K562 (cell line): Measurements from ENCODE around the gene MAP1LC3B. TPM values are rescaled to one million over a fixed set of nuclear protein-coding genes. Genes with fewer than 3 reads are reported as not detected.

Source experiments
- ATAC-seq: fragments of 200-7000 bp; cut with Tn5 transposase; 3 replicates; pipeline ENCODE4 v1.9.1; 2020; ENCODE audit warnings: moderate library complexity
- BruUV-seq: library from RNA; stranded (reverse); fragments of 400-500 nt; replicated peaks from 2 replicates; lab custom pipeline; 2021; lab: Mats Ljungman, UMichigan
- CTCF ChIA-PET: fragments of 300-600 bp; formaldehyde crosslinking; extraction: SDS; loops from one replicate; lab custom pipeline; 2021; ENCODE audit warnings: low intra/inter-chr PET ratio; lab: Yijun Ruan, JAX
- POLR2A ChIA-PET: fragments of 300-600, 350-650 bp; sonication (Branson Sonifier 250); formaldehyde crosslinking; extraction: SDS; loops from one replicate; lab custom pipeline; 2021; ENCODE audit warnings: antibody characterized with exemption, inconsistent platforms; lab: Yijun Ruan, JAX
- DNase-seq, 4 experiments: peaks; one replicate each; pipeline versions ENCODE4 v3.0.0 to v3.0.0-alpha.2; 2011 to 2018; ENCODE audit warnings: low spot score in 3 of 4, mixed read lengths in 3 of 4; ENCODE audit errors: extremely low read depth in 1 of 4
- FAIRE-seq: peaks from 2 replicates; lab custom pipeline; 2011; peaks lifted over from hg19 to GRCh38; lab: Jason Lieb, UNC
- H2AFZ ChIP-seq: 2 replicates; pipeline ENCODE4 v1.6.0; 2011; ENCODE audit warnings: low read depth, low read length, control low read depth, inconsistent platforms
- H3K27ac ChIP-seq: fragments of 200-600 bp; 3 replicates; pipeline ENCODE4 v1.8.0; 2011; ENCODE audit warnings: low read depth, mild to moderate bottlenecking, control low read depth, inconsistent platforms, low read length, moderate library complexity, mixed read lengths; ENCODE audit errors: extremely low read depth
- H3K27me3 ChIP-seq, 2 experiments: fragments of 300-600 bp in 1 of 2; 2 replicates in 1 of 2; 3 replicates in 1 of 2; pipeline versions ENCODE4 v1.6.0 to v1.8.0; 2011; ENCODE audit warnings: inconsistent platforms in 2 of 2, low read length in 2 of 2, mild to moderate bottlenecking in 1 of 2, mixed read lengths in 1 of 2, moderate library complexity in 1 of 2; ENCODE audit not compliant: control insufficient read depth in 2 of 2, insufficient read depth in 2 of 2
- H3K36me3 ChIP-seq: fragments of 300-600 bp; 3 replicates; pipeline ENCODE4 v1.8.0; 2011; ENCODE audit warnings: mild to moderate bottlenecking, low read length, inconsistent platforms; ENCODE audit not compliant: control insufficient read depth, insufficient read depth
- H3K4me1 ChIP-seq, 2 experiments: fragments of 200-600 bp in 1 of 2; replicated peaks in 1 of 2; 2 replicates in 1 of 2; 3 replicates in 1 of 2; pipeline versions ENCODE4 v1.5.1 to v1.8.0; 2011; ENCODE audit warnings: inconsistent platforms in 2 of 2, low read length in 2 of 2, mild to moderate bottlenecking in 1 of 2, mixed read lengths in 1 of 2, moderate library complexity in 1 of 2; ENCODE audit not compliant: control insufficient read depth in 2 of 2, insufficient read depth in 2 of 2
- H3K4me2 ChIP-seq: 2 replicates; pipeline ENCODE4 v1.6.1; 2011; ENCODE audit warnings: low read length, control low read depth, inconsistent platforms, mixed read lengths; ENCODE audit not compliant: insufficient read depth
- H3K4me3 ChIP-seq: fragments of 200-600 bp; sonication (generic), shearing (Covaris generic); 2 replicates; pipeline ENCODE4 v1.5.1; 2016; ENCODE audit warnings: control low read depth, inconsistent platforms
- H3K79me2 ChIP-seq: fragments of 200-600 bp; 3 replicates; pipeline ENCODE4 v1.8.0; 2011; ENCODE audit warnings: low read length, inconsistent platforms; ENCODE audit not compliant: control insufficient read depth, insufficient read depth
- H3K9ac ChIP-seq, 2 experiments: 2 replicates each; pipeline versions ENCODE4 v1.6.0 to v1.6.1; 2011; ENCODE audit warnings: low read depth in 2 of 2, low read length in 2 of 2, control low read depth in 1 of 2, inconsistent platforms in 1 of 2, mild to moderate bottlenecking in 1 of 2, mixed read lengths in 1 of 2; ENCODE audit not compliant: insufficient read depth in 1 of 2
- H3K9me1 ChIP-seq: one replicate; pipeline ENCODE4 v1.6.0; 2011; ENCODE audit warnings: inconsistent platforms, mild to moderate bottlenecking, low read length, moderate library complexity; ENCODE audit not compliant: control insufficient read depth, insufficient read depth
- H3K9me3 ChIP-seq: replicated peaks from 2 replicates; pipeline ENCODE4 v1.5.1; 2011; ENCODE audit warnings: low read depth, low read length, inconsistent platforms; ENCODE audit not compliant: control insufficient read depth, insufficient read depth
- H4K20me1 ChIP-seq: replicated peaks from 2 replicates; pipeline ENCODE4 v1.6.1; 2011; ENCODE audit warnings: low read length, inconsistent platforms, mixed read lengths; ENCODE audit not compliant: control insufficient read depth, insufficient read depth
- ADNP ChIP-seq: fragments of 200-800 bp; sonication (Bioruptor generic); IDR thresholded peaks from 2 replicates; pipeline ENCODE4 v1.6.1; 2016; ENCODE audit warnings: missing genetic modification characterization, missing compliant biosample characterization
- CREB1 ChIP-seq, 2 experiments: sonication (generic) in 1 of 2; formaldehyde crosslinking in 1 of 2; IDR thresholded peaks; 2 replicates each; pipeline versions ENCODE4 v1.6.1 to v1.8.0; 2012 to 2022; ENCODE audit warnings: inconsistent platforms in 1 of 2, mild to moderate bottlenecking in 1 of 2, missing genetic modification reagents in 1 of 2, moderate library complexity in 1 of 2
- CREBBP ChIP-seq: IDR thresholded peaks from one replicate; pipeline ENCODE4 v1.6.1; 2012; ENCODE audit warnings: low read depth, mild to moderate bottlenecking, control low read depth, inconsistent platforms, low read length
- HMG20A ChIP-seq: fragments of 450-650 bp; formaldehyde crosslinking; conservative IDR thresholded peaks from 2 replicates; pipeline ENCODE4 v1.4.0; 2020; ENCODE audit warnings: mild to moderate bottlenecking, mixed read lengths
- HOMEZ ChIP-seq: fragments of 250-450 bp; sonication (Bioruptor Pico); IDR thresholded peaks from 2 replicates; pipeline ENCODE4 v1.4.0; 2020; ENCODE audit warnings: mild to moderate bottlenecking, moderate library complexity
- HSF4 ChIP-seq: fragments of 250-450 bp; sonication (Bioruptor Pico); IDR thresholded peaks from 2 replicates; pipeline ENCODE4 v2.1.2; 2022; ENCODE audit warnings: mild to moderate bottlenecking, moderate library complexity, borderline replicate concordance
- JUND ChIP-seq, 2 experiments: IDR thresholded peaks; 2 replicates in 1 of 2; 3 replicates in 1 of 2; pipeline ENCODE4 v1.6.1; 2011; ENCODE audit warnings: borderline replicate concordance in 2 of 2, low read depth in 2 of 2, low read length in 2 of 2, improper control_type of control experiment in 1 of 2, missing biosample characterization in 1 of 2, missing genetic modification characterization in 1 of 2, missing genetic modification reagents in 1 of 2
- PKNOX1 ChIP-seq: fragments of 450-650 bp; IDR thresholded peaks from 2 replicates; pipeline ENCODE4 v1.6.1; 2016
- POLR2H ChIP-seq: IDR thresholded peaks from 2 replicates; pipeline ENCODE4 v1.6.1; 2016; ENCODE audit warnings: missing genetic modification characterization, low read depth, mild to moderate bottlenecking, control low read depth, missing compliant biosample characterization, moderate library complexity
- SMARCE1 ChIP-seq: fragments of 450-650 bp; IDR thresholded peaks from 2 replicates; pipeline ENCODE4 v1.7.1; 2016; ENCODE audit warnings: mild to moderate bottlenecking
- STAT6 ChIP-seq: sonication (generic); formaldehyde crosslinking; IDR thresholded peaks from 2 replicates; pipeline ENCODE4 v1.8.1; 2023; ENCODE audit warnings: mild to moderate bottlenecking, missing genetic modification reagents
- TARDBP ChIP-seq: fragments of 450-650 bp; IDR thresholded peaks from 2 replicates; pipeline ENCODE4 v1.6.1; 2016
- XRCC3 ChIP-seq: fragments of 450-650 bp; IDR thresholded peaks from 2 replicates; pipeline ENCODE4 v1.6.1; 2017; ENCODE audit warnings: mild to moderate bottlenecking, moderate library complexity
- ZC3H11A ChIP-seq: IDR thresholded peaks from 2 replicates; pipeline ENCODE4 v1.6.1; 2012; ENCODE audit warnings: low read depth, low read length, improper control_type of control experiment
- ZNF347 ChIP-seq: fragments of 450-650 bp; formaldehyde crosslinking; IDR thresholded peaks from 2 replicates; pipeline ENCODE4 v1.4.0; 2020; ENCODE audit warnings: low read depth, mild to moderate bottlenecking, moderate library complexity
- ZNF431 ChIP-seq: sonication (generic); formaldehyde crosslinking; IDR thresholded peaks from 2 replicates; pipeline ENCODE4 v1.8.0; 2022; ENCODE audit warnings: mild to moderate bottlenecking, missing genetic modification reagents
- ZNF668 ChIP-seq: fragments of 250-450 bp; sonication (Bioruptor Pico); IDR thresholded peaks from 2 replicates; pipeline ENCODE4 v1.8.0; 2022; ENCODE audit warnings: mild to moderate bottlenecking, inconsistent platforms
- ZZZ3 ChIP-seq: fragments of 450-650 bp; IDR thresholded peaks from 2 replicates; pipeline ENCODE4 v1.6.1; 2016; ENCODE audit warnings: antibody characterized with exemption, mild to moderate bottlenecking, moderate library complexity
- WGBS: fragments of 100-300 bp; shearing (Covaris generic); methylation state at CpG from one replicate; pipeline ENCODE4 v1.1.6; 2016; ENCODE audit warnings: low coverage, mixed read lengths; ENCODE audit not compliant: insufficient coverage; ENCODE audit errors: missing lambda C conversion rate; 5-methylcytosine and 5-hydroxymethylcytosine counted together
- in situ Hi-C: fragments of 300-500 bp; cut with MboI; formaldehyde crosslinking; loops from 4 replicates; pipeline ENCODE4 v1.15.0; 2018; ENCODE audit warnings: inconsistent platforms, mixed read lengths
- intact Hi-C: fragments of 100-400 bp; cut with micrococcal nuclease; formaldehyde crosslinking; loops from 2 replicates; pipeline ENCODE4 v1.14.2; 2022
- polyA plus RNA-seq, 8 experiments: library from polyadenylated mRNA; depleted of rRNA in 4 of 8; stranded (reverse) in 5 of 8; unstranded in 3 of 8; fragments of >200 nt; fragmentation: Nextera tagmentation in 2 of 8; fragmentation: Illumina TruSeq in 1 of 8; extraction: Ambion mirVana in 2 of 8; extraction: Trizol in 1 of 8; gene quantifications; 2 replicates each; pipeline versions ENCODE4 v1.2.1 to v1.2.3, GENCODE V29; 2011 to 2014; ENCODE audit warnings: inconsistent platforms in 1 of 8, missing spikeins in 1 of 8
- total RNA-seq, 7 experiments: library from RNA; depleted of rRNA in 6 of 7; stranded (reverse); fragments of >200 nt in 6 of 7; fragmentation: Illumina TruSeq in 2 of 7; extraction: Trizol in 2 of 7; gene quantifications; 2 replicates each; pipeline versions ENCODE4 v1.2.1 to v1.2.3, GENCODE V29; 2011 to 2021; ENCODE audit warnings: low replicate concordance in 1 of 7

The MAP1LC3B gene
- total and polyA plus RNA-seq, 9 of the 15 experiments (the other 6 are each of a cell fraction or from before 2014, with no cell fraction given): 16.0 to 81.5 (median 36.7) TPM

- Histone ChIP-seq H3K4me3 (no peak overlapping the region), H3K9me3 (no peaks in the 10 kb centered on the region), H3K27me3 (no peaks in the 10 kb centered on the region), H4K20me1 (no peaks in the 10 kb centered on the region; the same call in 1 of the 2 replicates), H3K27ac (no peak overlapping the region), H3K9me1 (no peaks in the 10 kb centered on the region), H3K4me2 (no peak overlapping the region), H3K4me1 (peaks cover 0 to 6% of the 10 kb centered on the region in 2 experiments; a peak in 1 of 5 replicates), H3K9ac (no peak overlapping the region), H2AFZ (no peak overlapping the region), H3K79me2 (peaks cover 4% of the 10 kb centered on the region; the same call in 2 of the 3 replicates), H3K36me3 (peaks cover 29% of the 10 kb centered on the region; the same call in 2 of the 3 replicates)
- DNase-seq (no peak), ATAC-seq (no peak), FAIRE-seq (no peak)
- ChIA-PET POLR2A (interaction anchor here (0.6 kb wide), 1 partner anchor 11 kb away, joined by 3 read pairs; no protein-coding TSS in a partner anchor), CTCF (no interaction called here)
- WGBS: 96% methylated on average over 8 of the region's 17 CpGs
- in situ Hi-C loops: no loop called here
- TF ChIP-seq XRCC3 (no peak), PKNOX1 (no peak), ZNF347 (no peak), CREB1 (IDR thresholded peaks at IDR 0.05) (no peak), CREB1 (CRISPR knock-in tag; IDR thresholded peaks at IDR 0.05) (no peak), CREBBP (no peak), ADNP (no peak), POLR2H (tag) (no peak), HMG20A (CRISPR knock-in tag) (no peak), ZNF668 (CRISPR knock-in tag) (no peak), JUND (IDR thresholded peaks at IDR 0.05; ENCODE audit: borderline replicate concordance, low read depth, low read length) (no peak), JUND (tag; IDR thresholded peaks at IDR 0.05; ENCODE audit: borderline replicate concordance, low read depth, low read length) (no peak), STAT6 (CRISPR knock-in tag) (no peak), HOMEZ (CRISPR knock-in tag) (no peak), HSF4 (CRISPR knock-in tag) (no peak), ZZZ3 (no peak), ZC3H11A (no peak), ZNF431 (no peak), SMARCE1 (no peak), TARDBP (no peak)
- TF ChIP-seq, all 486 proteins: peak for 0
- intact Hi-C loops: no loop called here
- no TSS peak for BruUV-seq
Measured at GRCh38 chr16:87353613-87354012, 38.5 kb upstream of the MAP1LC3B start.
